OCI-LY1 (cell line): ENCODE results near the gene CSPG5.

Experiments
- EZH2 ChIP-seq: fragments of 200-600 bp; sonication (generic), shearing (Covaris generic); IDR thresholded peaks from 2 replicates; pipeline ENCODE4 v1.8.0; 2017; ENCODE audit warnings: borderline replicate concordance, mixed run types, mild to moderate bottlenecking, antibody characterized with exemption, low read length, moderate library complexity, mixed read lengths
- TF ChIP-seq, protein P1 (sequence below): fragments of 200-600 bp; sonication (generic), shearing (Covaris generic); IDR thresholded peaks from 2 replicates; pipeline ENCODE4 v1.5.1; 2017; ENCODE audit warnings: mild to moderate bottlenecking, antibody characterized with exemption, low read length, moderate library complexity, mixed read lengths

- TF ChIP-seq, protein P1, sequence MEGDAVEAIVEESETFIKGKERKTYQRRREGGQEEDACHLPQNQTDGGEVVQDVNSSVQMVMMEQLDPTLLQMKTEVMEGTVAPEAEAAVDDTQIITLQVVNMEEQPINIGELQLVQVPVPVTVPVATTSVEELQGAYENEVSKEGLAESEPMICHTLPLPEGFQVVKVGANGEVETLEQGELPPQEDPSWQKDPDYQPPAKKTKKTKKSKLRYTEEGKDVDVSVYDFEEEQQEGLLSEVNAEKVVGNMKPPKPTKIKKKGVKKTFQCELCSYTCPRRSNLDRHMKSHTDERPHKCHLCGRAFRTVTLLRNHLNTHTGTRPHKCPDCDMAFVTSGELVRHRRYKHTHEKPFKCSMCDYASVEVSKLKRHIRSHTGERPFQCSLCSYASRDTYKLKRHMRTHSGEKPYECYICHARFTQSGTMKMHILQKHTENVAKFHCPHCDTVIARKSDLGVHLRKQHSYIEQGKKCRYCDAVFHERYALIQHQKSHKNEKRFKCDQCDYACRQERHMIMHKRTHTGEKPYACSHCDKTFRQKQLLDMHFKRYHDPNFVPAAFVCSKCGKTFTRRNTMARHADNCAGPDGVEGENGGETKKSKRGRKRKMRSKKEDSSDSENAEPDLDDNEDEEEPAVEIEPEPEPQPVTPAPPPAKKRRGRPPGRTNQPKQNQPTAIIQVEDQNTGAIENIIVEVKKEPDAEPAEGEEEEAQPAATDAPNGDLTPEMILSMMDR: no peak
- TF ChIP-seq EZH2: no peak
These were observed 3.2 kb upstream of the CSPG5 start for GRCh38 chr3:47581835-47582234.
